ENCODE results near the gene CUL9.

The CUL9 gene

DNA sequence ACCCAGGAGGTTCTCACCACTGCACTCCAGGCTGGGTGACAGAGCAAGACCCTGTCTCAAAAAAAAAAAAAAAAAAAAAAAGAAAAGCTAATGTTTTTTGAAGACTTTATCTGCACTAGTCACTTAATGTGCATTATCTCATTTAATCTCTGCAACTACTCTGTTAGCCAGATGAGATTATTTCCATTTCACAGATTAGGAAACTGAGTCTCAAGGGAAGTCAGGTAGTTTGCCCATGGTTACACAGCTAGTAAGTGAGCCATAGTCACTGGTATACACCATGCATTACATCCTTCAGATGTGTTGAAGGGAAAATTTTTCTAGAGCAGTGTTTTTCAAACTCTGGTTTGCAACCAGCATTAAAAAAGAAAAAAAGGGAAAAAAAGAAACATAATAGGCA lies 18.1 kb upstream of the CUL9 start:
- FAIRE-seq = no peak

DNA sequence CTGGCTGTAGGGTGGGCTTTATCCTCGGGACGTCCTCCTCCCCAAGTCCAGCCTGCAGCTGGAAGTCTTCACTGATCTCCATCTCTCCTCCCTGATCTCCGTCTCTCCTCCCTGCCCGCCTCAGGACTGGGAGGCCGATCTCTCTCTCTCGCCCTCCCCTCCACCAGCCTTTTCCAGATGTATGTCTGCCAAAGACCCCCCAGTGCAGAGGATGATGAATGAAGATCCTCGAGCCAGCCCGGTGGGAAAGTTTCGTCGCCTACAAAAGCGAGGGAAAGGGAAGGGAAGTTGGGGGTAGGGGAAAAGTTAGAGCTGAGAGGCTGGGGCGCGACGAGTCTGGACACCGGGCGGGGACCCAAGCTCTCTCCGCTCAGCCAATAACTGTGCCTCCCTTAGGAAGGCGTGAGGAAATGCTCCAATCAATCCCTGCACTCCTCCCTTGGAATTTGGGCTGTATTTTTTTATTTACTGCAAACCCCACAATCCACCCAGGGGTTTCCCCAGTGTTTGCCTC lies 11.5 kb upstream of the CUL9 start:
- FAIRE-seq (no peak), DNase-seq (ENCODE audit: insufficient read length, low spot score) (peak; percentile 43)
- TF ChIP-seq, protein P1, sequence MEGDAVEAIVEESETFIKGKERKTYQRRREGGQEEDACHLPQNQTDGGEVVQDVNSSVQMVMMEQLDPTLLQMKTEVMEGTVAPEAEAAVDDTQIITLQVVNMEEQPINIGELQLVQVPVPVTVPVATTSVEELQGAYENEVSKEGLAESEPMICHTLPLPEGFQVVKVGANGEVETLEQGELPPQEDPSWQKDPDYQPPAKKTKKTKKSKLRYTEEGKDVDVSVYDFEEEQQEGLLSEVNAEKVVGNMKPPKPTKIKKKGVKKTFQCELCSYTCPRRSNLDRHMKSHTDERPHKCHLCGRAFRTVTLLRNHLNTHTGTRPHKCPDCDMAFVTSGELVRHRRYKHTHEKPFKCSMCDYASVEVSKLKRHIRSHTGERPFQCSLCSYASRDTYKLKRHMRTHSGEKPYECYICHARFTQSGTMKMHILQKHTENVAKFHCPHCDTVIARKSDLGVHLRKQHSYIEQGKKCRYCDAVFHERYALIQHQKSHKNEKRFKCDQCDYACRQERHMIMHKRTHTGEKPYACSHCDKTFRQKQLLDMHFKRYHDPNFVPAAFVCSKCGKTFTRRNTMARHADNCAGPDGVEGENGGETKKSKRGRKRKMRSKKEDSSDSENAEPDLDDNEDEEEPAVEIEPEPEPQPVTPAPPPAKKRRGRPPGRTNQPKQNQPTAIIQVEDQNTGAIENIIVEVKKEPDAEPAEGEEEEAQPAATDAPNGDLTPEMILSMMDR (IDR thresholded peaks at IDR 0.05; ENCODE audit: insufficient read depth, missing control alignments) = no peak

More for the DNA sequence above, 18.1 kb upstream of the CUL9 start:
- DNase-seq (ENCODE audit: insufficient read length, low spot score) = no peak
- TF ChIP-seq, protein P1 (IDR thresholded peaks at IDR 0.05; ENCODE audit: insufficient read depth, missing control alignments) = no peak

DNA sequence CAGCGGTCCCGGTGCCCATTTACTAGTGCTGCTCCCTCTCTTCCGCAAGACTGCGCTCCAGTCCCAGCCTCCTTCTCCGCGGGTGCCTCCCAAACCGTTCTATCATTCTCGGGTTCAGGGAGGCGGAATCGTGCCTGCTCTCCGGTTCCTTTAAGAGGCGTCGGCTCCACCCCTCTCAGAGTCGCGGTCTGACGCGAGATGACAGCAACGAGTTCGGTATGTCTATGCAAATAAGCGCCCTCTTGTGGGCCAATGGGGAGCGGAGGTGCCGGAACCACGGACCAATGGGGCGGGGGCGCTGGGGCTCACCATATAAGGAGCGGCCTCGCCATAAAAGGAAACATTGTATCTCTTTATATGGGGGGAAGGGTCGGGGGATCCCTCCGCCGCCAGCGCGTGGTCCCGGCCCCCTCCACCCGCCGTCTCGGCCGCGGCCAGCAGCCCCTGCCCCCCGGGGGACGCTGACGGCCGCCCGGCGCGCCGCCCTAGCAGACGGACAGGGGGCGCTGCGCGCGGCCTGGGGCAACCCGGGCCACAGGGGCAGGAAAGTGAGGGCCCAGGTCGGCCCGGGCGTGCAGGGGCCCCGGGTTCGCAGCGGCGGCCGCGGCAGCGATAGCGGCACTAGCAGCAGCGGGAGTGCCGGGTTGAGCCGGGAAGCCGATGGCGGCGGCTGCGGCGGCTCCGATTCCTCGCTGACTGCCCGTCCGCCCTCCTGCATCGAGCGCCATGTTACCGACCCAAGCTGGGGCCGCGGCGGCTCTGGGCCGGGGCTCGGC lies 10.9 kb upstream of the CUL9 start, which contains the start of gene SRF:
Gene SRF, plus strand, starts transcription at position 339 of the 776 bp plus-strand sequence. Its CDS starts 388 bp downstream, at position 727.
- FAIRE-seq (no peak), DNase-seq (ENCODE audit: insufficient read length, low spot score) (peak; percentile 93)
- TF ChIP-seq, protein P1 (IDR thresholded peaks at IDR 0.05; ENCODE audit: insufficient read depth, missing control alignments) = peak; percentile 40

DNA sequence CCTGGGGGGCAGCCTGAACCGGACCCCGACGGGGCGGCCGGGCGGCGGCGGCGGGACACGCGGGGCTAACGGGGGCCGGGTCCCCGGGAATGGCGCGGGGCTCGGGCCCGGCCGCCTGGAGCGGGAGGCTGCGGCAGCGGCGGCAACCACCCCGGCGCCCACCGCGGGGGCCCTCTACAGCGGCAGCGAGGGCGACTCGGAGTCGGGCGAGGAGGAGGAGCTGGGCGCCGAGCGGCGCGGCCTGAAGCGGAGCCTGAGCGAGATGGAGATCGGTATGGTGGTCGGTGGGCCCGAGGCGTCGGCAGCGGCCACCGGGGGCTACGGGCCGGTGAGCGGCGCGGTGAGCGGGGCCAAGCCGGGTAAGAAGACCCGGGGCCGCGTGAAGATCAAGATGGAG lies 10.3 kb upstream of the CUL9 start:
- no peak for DNase-seq (ENCODE audit: insufficient read length, low spot score)
- TF ChIP-seq, protein P1 (IDR thresholded peaks at IDR 0.05; ENCODE audit: insufficient read depth, missing control alignments) = no peak

DNA sequence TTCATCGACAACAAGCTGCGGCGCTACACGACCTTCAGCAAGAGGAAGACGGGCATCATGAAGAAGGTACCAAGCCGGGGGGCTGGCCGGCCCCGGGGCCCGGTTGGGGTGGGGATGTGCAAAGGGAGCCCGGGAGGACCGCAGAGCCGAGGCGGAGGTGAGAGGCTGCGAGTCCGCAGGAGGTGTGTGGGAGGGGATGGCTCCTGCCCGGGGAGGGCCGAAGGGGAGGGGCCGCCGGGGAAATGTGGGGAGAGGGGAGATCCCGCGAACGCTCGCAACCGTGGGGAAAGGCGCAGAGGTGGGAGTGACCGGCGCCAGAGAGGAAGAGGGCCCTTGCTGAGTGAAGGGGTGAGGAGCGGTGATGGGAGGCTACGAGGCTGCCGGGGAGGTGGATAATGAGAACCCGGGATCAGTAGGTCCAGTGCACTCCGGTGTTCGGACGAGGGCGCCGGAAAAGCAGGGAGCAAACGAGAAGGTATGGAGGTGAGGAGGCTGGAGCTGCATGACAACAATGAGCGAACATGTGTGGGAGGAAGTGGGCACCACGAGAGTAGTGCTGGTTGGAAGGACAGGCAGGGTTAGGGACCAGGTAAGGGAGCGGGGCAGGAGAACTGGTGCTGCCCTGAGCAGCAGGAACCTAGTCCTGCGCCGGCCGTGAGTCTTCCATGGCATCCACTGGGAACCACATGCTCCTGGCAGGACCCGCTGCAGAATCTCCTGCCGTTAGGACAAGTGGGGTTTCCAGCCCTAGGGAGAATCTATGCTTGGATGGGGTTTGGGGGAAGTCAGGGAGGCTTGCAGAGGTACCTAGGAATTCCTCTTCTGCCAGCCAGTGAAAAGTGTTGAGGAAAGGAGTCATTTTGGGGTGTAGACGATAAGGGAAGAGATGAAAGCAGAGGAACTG lies 9.6 kb upstream of the CUL9 start:
- DNase-seq (ENCODE audit: insufficient read length, low spot score) (no peak), FAIRE-seq (no peak)
- TF ChIP-seq, protein P1 (IDR thresholded peaks at IDR 0.05; ENCODE audit: insufficient read depth, missing control alignments) = no peak

More for the DNA sequence above, 10.3 kb upstream of the CUL9 start:
- FAIRE-seq = no peak

DNA sequence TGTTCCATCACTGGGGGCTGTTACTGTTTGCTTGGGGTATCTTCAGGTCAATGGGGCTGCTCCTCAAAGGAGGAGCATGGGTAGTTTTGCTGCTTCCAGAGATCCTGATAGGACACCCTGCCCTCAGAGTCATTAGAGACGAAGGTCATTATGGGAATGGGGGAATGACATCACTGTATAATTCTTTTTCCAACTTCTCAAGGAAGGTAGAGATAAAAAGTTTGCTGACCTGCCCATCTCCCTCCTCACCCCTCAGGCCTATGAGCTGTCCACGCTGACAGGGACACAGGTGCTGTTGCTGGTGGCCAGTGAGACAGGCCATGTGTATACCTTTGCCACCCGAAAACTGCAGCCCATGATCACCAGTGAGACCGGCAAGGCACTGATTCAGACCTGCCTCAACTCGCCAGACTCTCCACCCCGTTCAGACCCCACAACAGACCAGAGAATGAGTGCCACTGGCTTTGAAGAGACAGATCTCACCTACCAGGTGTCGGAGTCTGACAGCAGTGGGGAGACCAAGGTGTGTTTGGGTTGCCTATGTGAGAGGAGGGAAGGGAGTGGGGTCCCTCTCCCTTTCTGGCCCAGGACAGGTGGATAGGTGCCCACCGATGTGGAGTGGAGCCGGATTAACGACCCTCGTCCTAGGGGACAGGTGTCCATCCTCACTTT lies 8.3 kb upstream of the CUL9 start:
- TF ChIP-seq, protein P1 (IDR thresholded peaks at IDR 0.05; ENCODE audit: insufficient read depth, missing control alignments) = no peak
- no peak for FAIRE-seq

More for the DNA sequence above, 8.3 kb upstream of the CUL9 start:
- DNase-seq (ENCODE audit: insufficient read length, low spot score) = no peak
